ENCODE results near the gene RAB7A. TPM values are rescaled to one million over a fixed set of nuclear protein-coding genes. Genes with fewer than 3 reads are reported as not detected.

The RAB7A gene
- total and polyA plus RNA-seq, 7 donors: 206 to 410 (median 316) TPM

DNA sequence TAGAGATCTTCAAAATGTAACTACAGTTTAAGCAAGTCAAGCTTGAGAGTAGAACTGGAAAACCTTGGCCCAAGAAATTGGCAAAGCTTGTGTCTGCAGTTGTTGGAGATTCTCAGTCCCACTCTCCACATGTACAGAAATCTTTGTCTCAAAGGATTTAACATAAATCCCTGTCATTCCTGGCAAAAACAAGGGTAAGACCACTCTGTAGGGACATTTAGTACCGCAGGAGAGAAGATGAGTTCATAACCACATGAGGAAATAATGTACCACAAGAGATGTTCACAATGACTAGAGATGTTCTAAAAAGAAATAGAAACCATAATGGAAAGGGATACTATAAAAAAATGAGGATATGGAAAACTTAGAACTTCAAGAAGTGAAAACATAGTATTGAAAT, 73.7 kb downstream of the RAB7A start:
- peak overlapping the region; percentile 54 for H3K4me3 ChIP-seq
- 80 to 94% (median 84%) methylated on average over 1 of the region's 1 CpG for WGBS, 3 donors
- DNase-seq: no peak
- TF ChIP-seq, protein P1, sequence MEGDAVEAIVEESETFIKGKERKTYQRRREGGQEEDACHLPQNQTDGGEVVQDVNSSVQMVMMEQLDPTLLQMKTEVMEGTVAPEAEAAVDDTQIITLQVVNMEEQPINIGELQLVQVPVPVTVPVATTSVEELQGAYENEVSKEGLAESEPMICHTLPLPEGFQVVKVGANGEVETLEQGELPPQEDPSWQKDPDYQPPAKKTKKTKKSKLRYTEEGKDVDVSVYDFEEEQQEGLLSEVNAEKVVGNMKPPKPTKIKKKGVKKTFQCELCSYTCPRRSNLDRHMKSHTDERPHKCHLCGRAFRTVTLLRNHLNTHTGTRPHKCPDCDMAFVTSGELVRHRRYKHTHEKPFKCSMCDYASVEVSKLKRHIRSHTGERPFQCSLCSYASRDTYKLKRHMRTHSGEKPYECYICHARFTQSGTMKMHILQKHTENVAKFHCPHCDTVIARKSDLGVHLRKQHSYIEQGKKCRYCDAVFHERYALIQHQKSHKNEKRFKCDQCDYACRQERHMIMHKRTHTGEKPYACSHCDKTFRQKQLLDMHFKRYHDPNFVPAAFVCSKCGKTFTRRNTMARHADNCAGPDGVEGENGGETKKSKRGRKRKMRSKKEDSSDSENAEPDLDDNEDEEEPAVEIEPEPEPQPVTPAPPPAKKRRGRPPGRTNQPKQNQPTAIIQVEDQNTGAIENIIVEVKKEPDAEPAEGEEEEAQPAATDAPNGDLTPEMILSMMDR (IDR thresholded peaks at IDR 0.05): no peak
- no peak for ATAC-seq
- H3K9me3 ChIP-seq: no peaks in the 10 kb centered on the region
- intact Hi-C loops (cut with DNase I): loop anchor here in 1 of 2 donors (5.0 kb wide), 2 partner anchors 48 to 72 kb away; partner anchors contain the start of gene RAB7A
- peak overlapping the region; percentile 90 for H3K27ac ChIP-seq
- peaks cover 11 to 43% of the 10 kb centered on the region in 2 donors for H3K36me3 ChIP-seq (ENCODE audit: insufficient read depth in 1 of 2, low read depth in 1 of 2)
- peaks cover 67% of the 10 kb centered on the region for H3K4me1 ChIP-seq
- H3K27me3 ChIP-seq (ENCODE audit: insufficient read depth in 3 of 3, low read length in 2 of 3): no peaks in the 10 kb centered on the region

DNA sequence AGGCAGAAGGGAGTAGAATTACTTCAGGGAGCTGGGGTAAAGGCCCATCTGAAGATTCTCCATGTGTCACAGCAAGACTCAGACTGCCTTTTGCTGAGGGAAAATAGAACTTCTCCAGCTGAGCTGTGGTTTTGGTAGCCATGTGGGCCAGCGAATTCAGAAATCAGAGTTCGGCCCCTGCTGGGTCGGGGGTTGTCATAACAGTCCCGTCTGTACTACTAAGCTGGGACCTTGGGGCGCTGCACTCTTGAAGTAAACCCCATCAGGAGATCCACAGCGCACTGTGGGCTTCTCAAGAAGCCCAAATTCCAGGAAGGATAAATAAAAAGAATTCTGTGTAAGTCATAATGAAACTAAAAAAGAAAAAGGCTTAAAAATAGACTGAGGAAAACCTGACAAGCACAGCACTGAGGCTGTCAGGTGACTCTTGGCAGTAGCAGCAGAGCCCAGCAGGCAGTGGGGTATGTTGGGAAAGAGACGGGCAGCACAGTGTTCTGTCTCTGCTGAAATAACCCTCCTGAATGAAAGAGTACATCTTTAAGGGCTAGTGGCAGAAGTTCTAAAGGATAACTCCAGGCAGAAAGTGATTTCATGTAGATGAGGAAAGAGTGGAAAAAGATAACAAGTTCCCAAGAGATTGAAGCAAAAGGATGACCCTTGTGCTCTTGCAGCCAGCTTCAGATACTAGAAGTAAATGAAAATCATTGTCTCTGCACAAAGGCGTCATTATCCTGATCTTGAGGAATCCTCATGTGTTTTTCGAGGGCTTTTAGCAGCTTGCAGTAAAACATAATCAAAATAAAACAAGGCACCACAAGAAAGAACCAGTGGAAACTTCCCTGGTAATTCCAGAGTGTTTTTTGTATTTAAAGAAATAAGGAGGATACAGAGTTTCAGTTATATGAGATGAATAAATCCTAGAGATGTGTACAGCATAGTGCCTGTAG, 74.5 kb downstream of the RAB7A start:
- peaks cover 68% of the 10 kb centered on the region for H3K4me1 ChIP-seq
- intact Hi-C loops (cut with DNase I): no loop called here
- H3K9me3 ChIP-seq: no peaks in the 10 kb centered on the region
- TF ChIP-seq, protein P1 (IDR thresholded peaks at IDR 0.05): no peak
- peaks cover 11 to 43% of the 10 kb centered on the region in 2 donors for H3K36me3 ChIP-seq (ENCODE audit: insufficient read depth in 1 of 2, low read depth in 1 of 2)
- DNase-seq (peak; percentile 35 to 82), ATAC-seq (peak; percentile 82 to 87 (median 84))
- 48 to 71% (median 53%) methylated on average over 9 of the region's 9 CpGs for WGBS, 3 donors
- no peaks in the 10 kb centered on the region for H3K27me3 ChIP-seq (ENCODE audit: insufficient read depth in 3 of 3, low read length in 2 of 3)
- peak overlapping the region; percentile 54 for H3K4me3 ChIP-seq
- peak overlapping the region; percentile 90 for H3K27ac ChIP-seq

DNA sequence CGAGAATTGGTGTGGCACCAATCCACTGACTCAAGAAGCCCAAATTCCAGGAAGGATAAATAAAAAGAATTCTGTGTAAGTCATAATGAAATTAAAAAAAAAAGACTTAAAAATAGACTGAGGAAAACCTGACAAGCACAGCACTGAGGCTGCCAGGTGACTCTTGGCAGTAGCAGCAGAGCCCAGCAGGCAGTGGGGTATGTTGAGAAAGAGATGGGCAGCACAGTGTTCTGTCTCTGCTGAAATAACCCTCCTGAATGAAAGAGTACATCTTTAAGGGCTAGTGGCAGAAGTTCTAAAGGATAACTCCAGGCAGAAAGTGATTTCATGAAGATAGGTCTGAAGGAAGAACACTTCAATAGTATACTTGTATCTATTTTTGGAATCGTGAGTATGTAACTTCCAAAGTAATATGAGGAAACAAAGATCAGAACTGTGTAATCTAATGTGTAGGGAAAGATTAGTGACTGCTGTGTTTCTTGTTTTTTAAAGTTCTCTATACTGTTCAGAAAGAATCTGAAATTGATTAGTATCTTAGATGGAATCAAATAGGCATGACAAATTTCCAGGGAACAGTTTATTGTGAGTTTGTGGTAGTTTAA, 75.9 kb downstream of the RAB7A start:
- ATAC-seq (peak; percentile 62 to 83 (median 78)), DNase-seq (peak; percentile 45 to 75)
- no peaks in the 10 kb centered on the region for H3K27me3 ChIP-seq (ENCODE audit: insufficient read depth in 3 of 3, low read length in 2 of 3)
- peak overlapping the region; percentile 47 for H3K4me3 ChIP-seq
- intact Hi-C loops (cut with DNase I): no loop called here
- peak overlapping the region; percentile 90 for H3K27ac ChIP-seq
- WGBS, 3 donors: 15 to 30% (median 20%) methylated on average over 2 of the region's 2 CpGs
- no peaks in the 10 kb centered on the region for H3K9me3 ChIP-seq
- TF ChIP-seq, protein P1 (IDR thresholded peaks at IDR 0.05): no peak
- H3K36me3 ChIP-seq (ENCODE audit: insufficient read depth in 1 of 2, low read depth in 1 of 2): peaks cover 11 to 40% of the 10 kb centered on the region in 2 donors
- peaks cover 76% of the 10 kb centered on the region for H3K4me1 ChIP-seq

DNA sequence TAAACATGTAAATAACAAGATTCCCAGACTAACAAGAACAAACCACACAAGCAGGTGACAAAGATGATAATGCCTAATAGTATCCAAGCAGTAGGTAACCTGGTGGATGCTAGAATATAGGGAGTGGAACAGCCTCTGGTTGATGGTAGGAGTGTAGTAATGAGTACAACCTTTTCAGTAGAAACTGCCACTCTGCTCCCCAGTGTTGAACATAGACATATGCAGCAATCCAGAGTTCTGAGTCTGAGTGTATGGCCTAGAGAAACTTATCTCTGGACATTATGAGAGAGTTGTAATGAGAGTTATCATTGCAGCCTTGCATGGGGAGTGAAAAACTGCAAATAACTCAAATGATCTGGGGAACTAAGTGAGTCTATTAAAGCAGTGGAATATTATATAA, 77.3 kb downstream of the RAB7A start:
- peaks cover 8 to 40% of the 10 kb centered on the region in 2 donors for H3K36me3 ChIP-seq (ENCODE audit: insufficient read depth in 1 of 2, low read depth in 1 of 2)
- no peak for ATAC-seq
- H3K4me3 ChIP-seq: no peak overlapping the region
- no peaks in the 10 kb centered on the region for H3K27me3 ChIP-seq (ENCODE audit: insufficient read depth in 3 of 3, low read length in 2 of 3)
- H3K9me3 ChIP-seq: no peaks in the 10 kb centered on the region
- TF ChIP-seq, protein P1 (IDR thresholded peaks at IDR 0.05): no peak
- intact Hi-C loops (cut with DNase I): no loop called here
- peaks cover 81% of the 10 kb centered on the region for H3K4me1 ChIP-seq
- no peak for DNase-seq
- peak overlapping the region; percentile 90 for H3K27ac ChIP-seq

Measured in psoas muscle (tissue), 8 donors.